HG03378 (cell line): Measurements from ENCODE around the gene SSU72.
"Not testable (repeated sequence)": the region's sequence is repeated elsewhere in the genome, so short reads cannot be mapped to it uniquely, and the experiment has no call there.

Experiments
- ATAC-seq: cut with Tn5 transposase; IDR thresholded peaks from one replicate; pipeline ENCODE4 v1.9.1; 2021; ENCODE audit warnings: mild to moderate bottlenecking, moderate library complexity; ENCODE audit not compliant: unreplicated experiment

SSU72 gene

GRCh38 chr1:1531947-1532346, 42.7 kb downstream of the SSU72 start:
- ATAC-seq: no peak

DNA sequence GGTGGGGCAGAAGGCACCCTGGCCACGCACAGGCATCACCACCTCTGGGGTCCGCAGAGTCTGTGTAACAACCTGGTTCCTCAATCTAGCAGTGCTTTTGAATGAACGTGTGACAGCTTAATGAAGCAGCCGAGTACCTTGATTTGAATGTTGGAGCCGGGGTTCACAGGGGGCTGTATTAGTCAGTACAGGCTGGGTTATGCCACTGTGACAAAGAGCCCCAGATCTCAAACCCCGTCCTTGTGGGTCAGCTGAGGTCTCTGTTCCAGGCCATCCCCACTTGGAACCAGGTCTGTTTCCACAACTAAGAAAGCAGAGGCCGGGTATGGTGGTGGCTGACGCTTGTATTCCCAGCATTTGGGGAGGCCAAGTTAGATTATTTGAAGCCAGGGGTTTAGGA, 44.7 kb downstream of the SSU72 start:
- ATAC-seq: no peak

GRCh38 chr1:1529321-1529720, 45.3 kb downstream of the SSU72 start:
- ATAC-seq: no peak

GRCh38 chr1:1528301-1529267, 46.1 kb downstream of the SSU72 start:
- no peak for ATAC-seq

GRCh38 chr1:1527092-1527816, 47.4 kb downstream of the SSU72 start:
- ATAC-seq: no peak

GRCh38 chr1:1526476-1526875, 48.2 kb downstream of the SSU72 start:
- ATAC-seq: not testable (repeated sequence)

DNA sequence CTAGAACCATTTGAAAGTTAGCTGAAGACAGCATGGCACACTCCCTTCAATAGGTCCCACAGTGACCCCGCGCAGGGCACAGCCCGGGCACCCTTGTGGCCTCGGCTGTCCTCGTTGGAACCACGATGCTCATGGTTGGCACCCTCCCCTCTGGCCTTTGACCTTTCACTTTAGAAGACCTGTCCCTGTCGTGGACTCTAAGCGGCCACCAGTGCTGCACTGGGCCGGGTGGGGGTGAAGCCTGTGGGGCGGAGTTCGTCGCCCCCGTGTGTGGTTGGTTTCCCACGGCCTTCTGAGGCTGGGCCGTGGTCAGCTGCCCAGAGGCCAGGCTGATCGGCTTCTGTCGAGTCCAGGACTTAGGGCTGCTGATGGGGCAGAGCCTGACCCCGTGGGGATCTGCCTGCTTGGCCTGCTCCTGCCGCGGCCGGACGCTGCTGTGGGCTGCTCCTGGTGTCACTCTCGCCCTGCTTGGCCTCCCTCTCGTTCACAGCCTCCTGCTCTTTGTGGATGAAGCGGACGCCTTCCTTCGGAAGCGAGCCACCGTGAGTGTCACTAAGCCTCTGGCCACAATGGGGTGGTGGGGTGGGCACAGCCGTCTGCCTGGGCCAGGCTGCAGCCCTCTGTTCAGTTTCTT, 49.8 kb downstream of the SSU72 start:
- not testable (repeated sequence) for ATAC-seq

GRCh38 chr1:1523651-1524050, 51.0 kb downstream of the SSU72 start:
- not testable (repeated sequence) for ATAC-seq

GRCh38 chr1:1523226-1523625, 51.4 kb downstream of the SSU72 start:
- not testable (repeated sequence) for ATAC-seq

DNA sequence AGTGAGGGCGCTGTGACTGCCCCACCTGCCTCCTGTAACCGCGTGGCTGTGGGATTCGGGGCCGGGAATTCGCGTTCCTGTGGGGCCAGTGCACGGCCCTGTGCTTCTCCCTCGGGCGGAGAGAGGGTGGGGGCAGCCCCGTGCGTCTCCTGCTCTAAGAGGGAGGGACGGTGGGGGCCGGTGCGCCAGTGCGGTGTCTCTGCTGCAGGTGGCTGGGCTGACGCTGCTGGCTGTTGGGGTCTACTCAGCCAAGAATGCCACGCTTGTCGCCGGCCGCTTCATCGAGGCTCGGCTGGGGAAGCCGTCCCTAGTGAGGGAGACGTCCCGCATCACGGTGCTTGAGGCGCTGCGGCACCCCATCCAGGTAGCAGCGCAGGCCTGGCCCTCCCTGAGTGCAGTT, 52.1 kb downstream of the SSU72 start:
- not testable (repeated sequence) for ATAC-seq

GRCh38 chr1:1521331-1521730, 53.3 kb downstream of the SSU72 start:
- no peak for ATAC-seq

DNA sequence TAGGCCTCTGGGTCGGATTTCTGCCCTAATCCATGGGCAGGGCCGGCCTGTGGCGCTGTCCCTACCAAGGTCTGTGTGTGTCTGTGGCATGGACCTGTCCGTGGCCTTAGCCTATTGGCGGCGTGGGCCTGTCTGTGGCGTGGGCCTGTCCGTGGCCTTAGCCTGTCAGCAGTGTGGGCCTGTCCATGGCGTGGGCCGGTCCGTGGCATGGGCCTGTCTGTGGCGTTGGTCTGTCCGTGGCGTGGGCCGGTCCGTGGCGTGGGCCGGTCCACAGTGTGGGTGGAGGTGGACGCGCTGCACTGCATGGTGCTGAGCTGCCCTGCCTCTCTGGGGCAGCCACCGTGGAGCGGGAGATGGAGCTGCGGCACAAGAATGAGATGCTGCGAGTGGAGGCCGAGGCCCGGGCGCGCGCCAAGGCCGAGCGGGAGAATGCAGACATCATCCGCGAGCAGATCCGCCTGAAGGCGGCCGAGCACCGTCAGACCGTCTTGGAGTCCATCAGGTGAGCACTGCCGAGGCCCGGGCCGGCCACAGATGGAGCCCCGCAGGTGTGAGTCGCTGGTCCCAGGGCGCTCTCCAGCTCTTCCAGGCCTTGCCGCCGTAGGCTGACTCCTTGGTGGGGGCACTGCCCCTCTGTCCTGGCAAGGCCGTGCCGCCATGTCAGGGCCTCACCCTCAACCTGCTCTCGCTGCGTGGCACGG, 54.7 kb downstream of the SSU72 start:
- ATAC-seq: not testable (repeated sequence)

DNA sequence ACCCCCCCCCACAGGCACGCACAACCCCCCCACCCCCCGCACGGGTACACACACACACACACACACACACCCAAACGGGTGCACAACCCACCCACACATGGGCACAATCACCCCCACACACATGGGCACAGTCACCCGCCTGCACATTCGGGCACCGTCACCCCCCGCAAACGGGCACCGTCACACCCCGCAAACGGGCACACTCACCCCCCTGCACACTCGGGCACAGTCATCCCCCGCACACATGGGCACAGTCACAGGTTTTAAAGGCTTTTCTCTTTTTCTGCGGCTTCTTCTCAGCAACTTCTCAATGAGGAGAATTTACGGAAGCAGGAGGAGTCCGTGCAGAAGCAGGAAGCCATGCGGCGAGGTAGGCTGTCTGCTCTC, 56.0 kb downstream of the SSU72 start:
- not testable (repeated sequence) for ATAC-seq

- ATAC-seq: no peak
Observed at GRCh38 chr1:1517973-1518620, 56.6 kb downstream of the SSU72 start.

DNA sequence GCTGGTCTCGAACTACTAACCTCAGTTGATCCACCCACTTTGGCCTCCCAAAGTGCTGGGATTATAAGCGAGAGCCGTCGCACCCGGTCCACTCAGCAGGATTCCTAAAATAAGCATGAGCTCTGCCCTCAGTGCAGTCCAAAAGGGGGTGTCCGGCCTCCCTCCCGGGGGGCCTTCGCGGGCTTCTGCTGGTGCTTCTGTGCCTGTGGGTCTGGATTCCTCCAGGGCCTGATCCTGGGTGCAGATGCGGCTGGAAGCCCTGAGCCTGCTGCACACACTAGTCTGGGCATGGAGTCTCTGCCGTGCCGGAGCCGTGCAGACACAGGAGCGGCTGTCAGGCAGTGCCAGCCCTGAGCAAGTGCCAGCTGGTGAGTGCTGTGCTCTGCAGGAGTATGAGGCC, 57.7 kb downstream of the SSU72 start:
- ATAC-seq: not testable (repeated sequence)

DNA sequence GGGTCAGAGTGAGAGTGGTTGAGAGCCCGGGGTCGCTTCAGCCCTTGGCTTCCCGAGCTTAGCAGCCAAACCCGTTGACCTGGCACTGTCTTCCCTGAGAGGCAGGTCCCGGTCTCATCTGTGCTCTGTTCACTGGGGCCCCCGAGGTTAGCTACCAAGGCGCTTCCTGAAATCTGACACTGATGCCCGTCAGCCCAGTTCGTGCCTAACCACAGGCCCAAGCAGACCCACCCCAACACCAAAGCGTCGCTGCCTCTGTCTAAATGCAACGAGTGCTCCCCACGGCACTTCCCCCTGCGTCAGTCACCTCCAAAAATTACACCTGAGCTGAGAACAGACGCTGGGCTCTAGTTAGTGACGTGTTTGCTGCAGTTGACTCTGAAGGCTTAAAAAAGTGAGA, 60.3 kb downstream of the SSU72 start:
- not testable (repeated sequence) for ATAC-seq

- ATAC-seq: not testable (repeated sequence)
Observed at GRCh38 chr1:1513675-1514074, 61.0 kb downstream of the SSU72 start.

- not testable (repeated sequence) for ATAC-seq
Observed at GRCh38 chr1:1512425-1512824, 62.2 kb downstream of the SSU72 start.

- ATAC-seq: peak; percentile 68
Observed at GRCh38 chr1:1511533-1512285, 63.0 kb downstream of the SSU72 start, which contains the start of gene ATAD3A. Gene ATAD3A, plus strand, starts transcription at chr1:1512162. Its CDS starts 107 bp downstream, at chr1:1512269.
